Hepatic stellate cell (primary cell): ENCODE measurements around the gene AGPAT1.
"Not testable (repeated sequence)": the region's sequence is repeated elsewhere in the genome, so short reads cannot be mapped to it uniquely, and the experiment has no call there.

ENCODE experiments used
- DNase-seq: peaks from one replicate; pipeline ENCODE4 v3.0.0; 2011; ENCODE audit warnings: low spot score

AGPAT1 gene, protein sequence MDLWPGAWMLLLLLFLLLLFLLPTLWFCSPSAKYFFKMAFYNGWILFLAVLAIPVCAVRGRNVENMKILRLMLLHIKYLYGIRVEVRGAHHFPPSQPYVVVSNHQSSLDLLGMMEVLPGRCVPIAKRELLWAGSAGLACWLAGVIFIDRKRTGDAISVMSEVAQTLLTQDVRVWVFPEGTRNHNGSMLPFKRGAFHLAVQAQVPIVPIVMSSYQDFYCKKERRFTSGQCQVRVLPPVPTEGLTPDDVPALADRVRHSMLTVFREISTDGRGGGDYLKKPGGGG

DNA sequence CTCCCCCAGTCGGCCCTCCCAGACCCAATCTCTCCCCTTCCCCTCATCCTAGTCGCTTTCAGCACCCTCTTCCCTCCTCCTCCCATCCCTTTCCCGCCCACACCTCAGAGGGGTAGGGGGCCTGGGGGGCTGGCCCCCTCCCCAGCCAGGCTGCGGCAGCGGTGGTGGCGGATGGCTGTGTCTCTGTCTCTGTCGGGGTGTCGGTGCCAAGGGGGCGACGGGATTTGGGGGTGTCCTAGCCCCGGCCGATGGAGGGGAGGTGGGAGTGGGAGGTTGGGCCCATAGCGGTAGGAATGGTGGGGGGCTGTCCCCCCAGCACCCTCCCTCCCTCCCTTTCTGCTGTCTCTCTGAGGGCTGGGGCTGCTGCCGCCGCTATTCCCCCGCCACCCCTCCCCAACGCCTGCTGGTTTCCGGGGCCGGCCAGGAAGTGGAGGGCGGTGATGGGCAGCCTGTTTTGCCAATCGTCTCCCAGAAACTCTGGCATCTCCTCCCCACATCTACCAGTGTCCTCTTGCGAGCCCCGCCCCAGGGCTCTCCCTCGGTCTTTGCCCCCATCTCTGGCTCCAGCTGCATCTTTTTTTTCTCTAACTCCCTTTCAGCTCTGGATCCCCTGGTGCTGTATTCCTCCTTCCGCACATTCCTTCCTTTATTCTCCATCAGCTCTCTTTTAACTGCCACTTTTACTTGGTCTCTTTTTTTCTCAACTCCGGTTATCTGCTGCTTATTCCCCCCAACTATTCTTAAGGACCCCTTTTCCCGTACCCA lies at the start of gene AGPAT1:
Gene AGPAT1, minus strand, starts transcription at position 374 of the 765 bp plus-strand sequence. CDS start 4,588 bp downstream, outside the sequence.
- DNase-seq: peak; percentile 98

DNA sequence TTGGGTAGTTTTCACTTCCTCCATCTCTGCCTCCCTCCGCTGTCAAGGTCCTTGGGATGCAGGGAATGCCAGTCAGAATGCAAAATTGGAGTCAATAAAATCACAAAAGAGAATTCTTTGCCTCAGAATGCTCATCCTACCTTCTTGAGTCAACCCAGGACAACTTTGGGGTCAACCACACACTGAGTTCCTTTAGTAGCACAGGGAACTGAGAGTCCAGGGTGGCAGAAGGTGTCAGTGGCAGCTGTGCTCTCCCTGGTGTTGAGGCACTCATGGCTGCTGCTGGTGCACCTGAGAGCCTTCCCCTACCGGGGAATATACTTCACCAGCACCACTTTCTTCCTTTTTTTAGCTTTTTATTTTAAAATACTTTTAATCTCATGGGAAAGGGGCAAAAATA lies 48.8 kb upstream of the AGPAT1 start:
- DNase-seq: no peak

DNA sequence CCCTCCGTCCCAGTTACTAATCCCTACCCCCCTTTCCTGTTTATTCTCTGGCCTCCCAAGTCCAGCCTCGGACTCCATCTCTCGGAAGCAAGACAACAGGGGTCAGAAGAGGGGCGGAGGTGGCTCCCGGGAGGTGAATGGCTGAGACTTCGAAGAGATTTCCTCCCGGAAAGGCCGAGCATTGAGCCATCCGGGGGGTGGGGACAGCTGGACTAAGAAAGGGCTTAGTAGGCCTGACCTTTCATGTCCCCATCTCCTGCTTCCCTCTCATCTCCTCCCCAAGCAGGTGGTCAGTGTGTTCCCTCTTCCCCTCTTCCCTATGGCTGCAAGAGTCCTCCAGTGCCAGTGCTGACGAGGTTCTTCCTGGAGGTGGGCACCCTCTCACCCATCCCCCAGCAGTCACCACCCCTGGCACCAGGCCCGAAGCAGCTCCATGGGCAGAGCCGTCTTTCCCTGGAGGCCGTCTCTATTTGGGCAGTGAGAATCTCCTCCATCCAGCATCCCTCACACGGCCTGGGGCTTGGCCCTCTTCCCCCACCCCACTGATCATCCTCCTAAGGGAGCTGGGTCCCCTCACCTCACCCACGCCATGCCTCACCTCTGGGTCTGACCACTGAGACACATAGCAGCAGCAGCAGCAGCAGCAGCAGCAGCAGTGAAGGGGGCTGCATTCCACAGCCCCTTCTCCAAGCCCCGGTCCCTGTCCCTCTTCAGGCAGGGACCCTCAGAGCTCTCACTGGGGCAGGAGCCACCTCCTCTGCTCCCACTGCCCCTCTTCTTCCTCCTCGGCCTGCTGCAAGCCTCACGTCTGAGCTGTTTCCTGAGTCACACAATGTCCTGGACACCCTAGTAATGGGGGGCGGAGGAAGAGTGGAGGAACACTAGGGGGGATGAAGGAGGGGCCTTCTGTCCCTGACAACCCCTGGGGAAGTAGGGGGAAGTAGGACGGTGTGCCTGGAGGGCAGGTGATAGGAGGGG lies 47.7 kb upstream of the AGPAT1 start, which contains the start of gene NOTCH4:
Gene NOTCH4, minus strand, starts transcription at position 810 of the 978 bp plus-strand sequence. Its CDS starts 139 bp downstream, at position 671.
- DNase-seq: no peak

DNA sequence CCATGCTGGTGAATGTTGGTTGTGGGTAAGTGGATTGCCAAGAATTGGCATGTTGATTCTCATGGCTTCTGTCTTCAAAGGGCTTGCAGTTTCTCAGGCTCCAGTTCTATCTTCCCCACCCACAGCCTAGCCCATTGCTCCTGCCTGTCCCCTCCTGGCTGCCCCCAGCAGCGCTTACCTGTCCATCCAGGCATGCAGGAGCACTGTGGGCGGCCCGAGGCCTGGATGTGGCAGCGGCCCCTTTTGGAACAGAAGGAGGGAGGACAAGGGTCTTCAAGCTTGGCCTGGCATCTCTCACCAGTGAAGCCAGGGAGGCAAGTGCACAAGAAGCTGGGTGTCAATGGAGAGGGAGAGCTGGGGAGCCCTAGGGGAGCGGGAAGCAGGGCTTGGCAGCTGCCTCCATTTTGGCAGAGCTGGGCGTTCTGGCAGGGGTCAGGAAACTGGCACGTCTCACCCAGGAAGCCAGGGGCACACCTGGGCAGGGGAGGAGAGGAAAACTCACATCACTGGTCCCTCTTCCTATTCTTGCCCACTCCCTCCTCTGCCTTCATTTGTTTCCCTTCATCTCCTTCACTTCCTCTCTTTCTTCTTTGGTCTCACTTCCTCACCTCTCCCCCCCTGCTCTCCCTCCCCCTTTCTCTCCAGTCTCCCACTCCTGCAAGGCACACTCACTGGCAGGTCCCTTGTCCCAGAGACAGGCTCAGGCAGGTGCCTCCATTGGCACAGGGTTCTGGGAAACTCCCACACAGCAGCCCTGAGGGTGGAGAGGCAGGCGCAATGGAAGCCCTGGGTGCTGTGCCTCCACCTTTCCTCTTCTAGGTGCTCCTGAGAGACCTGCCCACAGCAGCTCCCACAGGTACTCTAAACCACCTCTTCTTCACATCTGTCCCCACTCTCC lies 46.7 kb upstream of the AGPAT1 start:
- DNase-seq: no peak

DNA sequence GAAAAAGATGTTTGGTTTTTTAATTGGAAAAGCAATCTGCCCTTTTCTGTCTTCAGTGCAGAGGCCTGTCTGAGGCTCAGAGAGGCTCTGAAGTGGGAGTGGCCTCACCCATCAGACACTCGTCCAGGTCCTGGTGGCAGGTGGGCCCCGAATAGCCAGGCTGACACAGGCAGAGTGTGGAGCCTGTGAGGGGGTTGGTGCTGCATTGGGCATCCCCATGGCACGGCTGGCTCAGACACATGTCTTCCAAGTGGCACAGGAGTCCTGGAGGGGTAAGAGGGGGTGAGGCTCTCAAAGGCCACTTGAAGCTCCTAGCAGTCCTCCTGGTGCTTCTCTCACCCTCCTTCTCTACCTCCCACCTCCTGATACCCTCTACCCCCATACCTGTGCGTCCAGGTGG lies 44.1 kb upstream of the AGPAT1 start:
- no peak for DNase-seq

DNA sequence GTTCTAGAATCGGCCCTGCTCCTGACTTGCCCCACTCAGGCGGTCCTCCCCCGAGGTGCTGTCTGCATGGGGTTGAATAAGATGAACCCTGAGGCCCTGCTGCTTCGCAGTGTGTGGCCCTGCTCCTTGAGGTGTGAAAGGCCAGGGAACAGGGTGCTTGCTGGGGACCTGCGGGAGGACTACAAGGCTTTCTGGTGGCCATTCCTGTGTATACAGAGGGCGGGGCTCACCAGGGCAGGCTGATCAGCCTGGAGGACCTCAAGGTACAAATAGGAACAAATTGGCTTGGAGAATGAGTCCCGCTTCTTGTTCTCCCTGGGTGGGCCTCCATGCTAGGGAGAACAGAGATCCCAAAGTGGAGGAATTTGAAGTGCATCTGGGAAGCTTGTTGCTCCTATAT lies 42.3 kb upstream of the AGPAT1 start:
- DNase-seq: no peak

DNA sequence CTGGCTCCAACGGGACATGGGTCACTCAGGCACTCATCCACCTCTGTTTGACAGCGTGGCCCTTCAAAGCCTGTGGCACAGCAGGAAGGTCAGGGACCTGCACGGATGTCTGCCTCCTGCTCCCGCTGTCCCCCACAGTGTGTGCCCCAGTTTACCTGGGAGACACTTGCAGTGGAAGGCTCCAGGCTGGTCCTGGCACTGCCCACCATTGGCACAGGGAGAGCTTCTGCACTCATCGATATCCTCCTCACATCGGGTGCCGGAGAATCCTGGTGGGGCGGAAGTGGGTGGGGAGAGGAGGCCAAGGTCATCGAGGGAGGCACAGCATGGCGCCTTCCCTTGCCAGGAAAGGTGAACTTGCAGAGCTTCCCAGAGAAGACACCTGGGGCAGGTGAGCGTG lies 41.1 kb upstream of the AGPAT1 start:
- DNase-seq: no peak

DNA sequence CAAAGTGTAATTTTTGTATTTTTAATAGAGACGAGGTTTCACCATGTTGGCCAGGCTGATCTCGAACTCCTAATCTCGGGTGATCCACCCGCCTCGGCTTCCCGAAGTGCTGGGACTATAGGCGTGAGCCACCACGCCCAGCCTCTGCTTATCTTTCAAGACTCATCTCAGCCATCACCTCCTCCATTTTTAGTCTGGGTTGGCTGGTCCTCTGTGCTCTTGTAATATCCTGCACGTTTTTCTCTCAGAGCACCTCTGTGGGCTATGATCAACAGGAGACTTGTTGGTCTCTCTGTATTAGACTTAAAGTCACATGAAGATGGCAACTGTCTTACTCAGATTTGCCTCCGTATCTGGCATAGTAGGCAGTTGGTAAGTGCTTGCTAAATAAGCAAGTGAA lies 40.4 kb upstream of the AGPAT1 start:
- no peak for DNase-seq

DNA sequence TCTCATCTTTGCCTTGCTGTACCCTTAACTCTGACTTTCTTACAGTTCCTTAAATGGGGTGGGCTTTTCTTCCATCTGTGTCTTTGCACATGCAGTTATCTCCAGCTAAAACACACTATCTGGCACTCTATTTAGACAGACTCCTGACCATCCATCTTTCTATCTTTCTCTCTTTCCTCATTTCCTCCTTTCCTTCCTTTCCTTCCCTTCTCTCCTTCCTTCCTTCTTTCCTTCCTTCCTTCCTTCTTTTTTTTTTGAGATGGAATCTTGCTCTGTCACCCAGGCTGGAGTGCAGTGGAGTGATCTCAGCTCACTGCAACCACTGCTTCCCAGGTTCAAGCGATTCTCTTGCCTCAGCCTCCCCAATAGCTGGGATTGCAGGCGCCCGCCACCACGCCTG lies 39.7 kb upstream of the AGPAT1 start:
- DNase-seq: no peak

DNA sequence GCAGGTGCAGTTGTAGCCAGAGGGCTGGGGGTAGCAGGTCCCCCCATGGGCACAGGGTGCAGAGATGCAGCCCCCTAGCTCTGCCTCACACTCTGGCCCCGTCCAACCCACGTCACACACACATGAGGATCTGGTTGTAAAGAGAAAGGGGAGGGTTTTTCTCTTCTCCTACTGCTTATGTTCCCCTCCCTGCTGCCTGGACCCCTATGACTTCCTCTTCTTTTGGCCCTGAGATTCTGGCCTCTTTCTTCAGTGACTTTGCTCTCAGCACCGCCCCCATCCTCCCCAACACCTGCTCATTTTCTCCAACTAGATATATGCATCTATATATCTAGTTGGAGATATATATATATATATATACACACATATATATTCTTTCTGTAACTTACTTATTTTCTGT lies 38.2 kb upstream of the AGPAT1 start:
- no peak for DNase-seq

DNA sequence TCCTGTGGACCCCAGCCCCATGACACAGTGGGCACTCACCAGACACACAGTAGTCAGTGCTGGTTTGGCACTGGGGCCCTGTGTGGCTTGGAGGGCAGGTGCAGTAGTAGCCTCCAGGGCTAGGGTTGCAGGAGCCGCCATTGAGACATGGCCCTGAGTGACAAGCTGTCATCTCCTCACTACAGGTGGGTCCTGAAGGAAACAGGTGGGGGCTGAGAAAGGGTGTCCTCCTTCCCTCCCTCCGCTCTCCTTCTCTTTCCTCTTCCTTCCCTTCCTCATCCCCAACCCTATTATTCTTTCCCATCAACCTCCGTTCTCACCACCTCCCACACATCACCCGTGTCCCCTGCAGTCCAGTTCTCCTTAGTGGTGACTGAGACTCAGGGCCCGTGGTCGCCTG lies 37.8 kb upstream of the AGPAT1 start:
- DNase-seq: no peak

DNA sequence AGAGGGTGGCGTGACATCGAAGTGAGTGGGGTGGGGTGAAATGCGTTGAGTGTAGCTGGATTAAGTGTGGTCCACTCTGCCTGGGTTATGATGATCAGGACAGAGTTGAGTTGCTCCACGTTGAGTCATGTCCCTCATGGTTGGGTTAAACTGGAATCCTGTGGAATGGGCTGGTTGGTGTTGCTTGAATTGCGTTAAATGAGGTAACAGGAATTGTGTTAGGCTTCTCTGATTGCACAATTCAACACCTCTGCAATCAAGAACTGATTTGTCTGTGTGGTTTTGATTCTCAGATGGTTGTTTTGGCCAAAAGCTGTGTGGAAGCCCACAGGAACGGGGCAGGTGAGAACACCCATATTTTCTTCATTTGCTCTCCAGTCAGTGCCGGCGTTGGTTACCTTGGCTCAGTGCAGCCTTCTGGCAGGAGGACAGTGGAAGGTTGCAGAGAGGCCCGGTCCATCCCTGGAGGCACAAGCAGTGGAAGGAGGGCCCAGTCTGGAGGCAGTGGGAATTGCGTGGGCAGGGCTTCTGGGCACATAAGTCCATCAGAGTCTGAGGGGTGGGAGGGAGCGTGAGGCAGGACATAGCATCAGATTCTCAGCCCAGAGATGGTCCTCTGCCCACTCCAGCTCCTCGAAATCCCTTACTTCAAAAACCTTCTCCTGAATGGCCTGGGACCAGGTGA lies 36.3 kb upstream of the AGPAT1 start:
- DNase-seq: no peak

DNA sequence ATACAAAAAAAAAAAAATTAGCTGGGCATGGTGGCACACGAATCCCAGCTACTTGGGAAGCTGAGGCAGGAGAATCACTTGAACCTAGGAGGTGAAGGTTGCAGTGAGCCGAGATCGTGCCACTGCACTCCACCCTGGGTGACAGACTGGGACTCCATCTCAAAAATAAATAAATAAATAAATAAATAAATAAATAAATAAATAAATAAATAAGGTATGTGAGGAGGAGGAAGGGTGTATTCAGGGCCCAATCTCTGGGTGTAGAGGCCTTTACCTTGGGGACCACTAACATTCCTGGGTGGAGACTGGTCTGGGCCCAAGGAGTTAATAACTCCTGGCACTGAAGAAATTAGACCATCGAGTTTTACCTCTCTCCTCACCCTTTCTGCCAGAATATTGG lies 35.5 kb upstream of the AGPAT1 start:
- not testable (repeated sequence) for DNase-seq

DNA sequence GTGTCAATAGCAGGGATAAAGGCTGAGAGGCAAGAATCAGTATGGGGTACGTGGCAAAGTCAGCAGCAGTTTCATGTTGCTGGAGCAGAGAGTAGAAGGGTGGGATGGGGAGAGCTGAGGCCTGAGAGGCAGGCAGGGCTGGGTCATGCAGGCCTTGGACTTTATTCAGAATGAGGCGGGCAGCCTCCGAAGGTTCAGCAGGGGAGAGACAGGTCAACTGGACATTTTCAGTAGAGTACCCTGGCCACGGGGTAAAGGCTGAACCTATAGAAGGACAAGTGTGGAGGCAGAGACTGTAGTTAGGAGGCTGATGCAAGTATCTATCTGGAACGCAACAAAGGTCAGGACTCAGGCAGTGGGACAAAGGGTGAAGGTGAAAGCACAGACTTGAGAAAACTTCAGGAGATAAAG lies 34.3 kb upstream of the AGPAT1 start:
- no peak for DNase-seq

DNA sequence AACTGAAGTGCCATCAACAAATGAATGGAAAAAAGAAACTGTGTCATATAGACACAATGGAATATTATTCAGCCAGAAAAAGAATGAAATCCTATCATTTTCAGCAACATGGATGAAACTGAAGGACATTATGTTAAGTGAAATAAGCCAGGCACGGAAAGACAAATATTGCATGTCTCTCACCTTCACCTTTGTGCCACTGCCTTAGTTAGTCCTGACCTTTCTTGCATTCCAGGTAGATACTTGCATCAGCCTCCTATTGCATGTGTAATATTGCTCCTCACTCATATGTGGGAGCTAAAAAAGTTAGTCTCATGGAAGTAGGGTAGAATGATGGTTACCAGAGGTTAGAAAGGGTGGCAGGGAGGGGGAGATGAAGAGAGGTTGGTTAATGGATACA lies 33.1 kb upstream of the AGPAT1 start:
- no peak for DNase-seq

DNA sequence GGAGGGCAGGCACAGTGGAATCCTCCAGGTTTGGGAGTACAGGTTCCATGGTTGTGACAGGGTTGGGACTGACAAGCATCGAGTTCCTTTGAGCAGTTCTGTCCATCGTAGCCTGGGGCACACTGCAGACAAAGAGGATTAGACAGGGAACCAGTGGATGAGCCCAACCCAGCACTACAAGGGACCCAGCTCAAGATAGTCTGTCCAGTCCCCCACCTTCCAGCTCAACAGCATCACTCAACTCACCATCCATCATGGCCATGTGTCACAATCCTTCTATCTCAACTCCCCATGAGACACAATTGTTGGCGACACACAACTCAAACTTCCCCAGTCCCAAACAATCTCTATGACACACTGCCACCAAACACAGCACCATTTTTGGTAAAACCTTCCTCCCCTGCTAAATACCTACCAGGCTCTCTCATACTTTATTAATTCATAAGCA lies 28.4 kb upstream of the AGPAT1 start:
- DNase-seq: no peak

DNA sequence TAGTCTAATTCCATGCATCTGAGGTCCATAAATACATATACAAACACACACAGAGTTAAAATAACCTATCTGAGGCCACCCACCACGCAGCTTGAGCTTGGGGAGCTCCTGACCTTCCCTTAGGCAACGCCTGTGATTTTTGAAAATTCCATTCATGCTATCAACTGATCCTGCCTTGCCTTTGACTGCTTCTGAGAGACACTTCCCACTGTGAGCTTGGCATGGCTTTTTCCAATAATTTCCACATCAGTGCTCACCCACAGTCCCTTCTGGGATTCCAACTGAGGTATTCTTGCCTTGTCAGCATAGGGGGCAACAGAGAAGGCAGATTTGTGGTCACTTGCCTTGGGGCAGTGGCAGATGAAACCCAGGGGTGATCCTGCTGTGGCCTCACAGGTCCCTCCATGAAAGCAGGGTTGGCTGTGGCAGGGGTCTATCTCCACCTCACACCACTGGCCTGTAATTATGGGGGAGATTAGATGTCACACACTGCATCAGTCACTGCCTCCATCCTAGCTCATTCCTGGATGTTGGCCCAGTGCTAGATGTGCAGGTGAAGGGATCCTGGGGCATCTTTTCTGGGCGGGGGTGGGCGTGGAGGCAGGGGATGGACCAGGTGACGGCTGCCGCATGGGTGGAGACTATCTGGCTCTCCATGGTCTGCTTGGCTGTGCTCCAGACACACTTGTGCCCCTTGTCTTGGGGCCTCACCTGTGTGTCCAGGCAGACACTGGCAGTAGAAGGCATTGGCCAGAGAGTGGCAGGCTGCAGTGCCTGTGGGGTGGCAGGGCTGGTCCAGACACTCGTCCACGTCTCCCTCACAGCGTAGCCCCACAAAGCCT lies 27.8 kb upstream of the AGPAT1 start:
- DNase-seq: no peak

DNA sequence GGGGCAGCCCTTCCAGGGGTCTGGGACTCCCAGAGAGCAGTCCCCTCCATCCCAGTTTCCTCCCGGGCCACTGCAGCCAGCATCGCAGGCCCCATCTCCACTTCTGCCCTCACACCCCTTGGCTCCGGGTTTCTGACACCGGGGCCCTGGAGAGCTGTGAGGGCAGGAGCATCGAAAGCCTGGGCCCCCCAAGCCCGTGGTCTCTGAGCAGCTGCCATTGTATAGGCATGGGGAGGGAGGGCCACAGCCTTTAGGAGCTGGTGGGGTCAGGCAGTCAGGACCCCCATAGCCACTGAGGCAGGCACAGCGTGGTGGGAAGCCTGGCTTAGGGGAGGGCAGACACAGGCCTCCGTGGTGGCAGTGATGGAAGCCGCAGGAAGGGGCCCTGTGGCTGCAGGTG lies 26.3 kb upstream of the AGPAT1 start:
- no peak for DNase-seq

DNA sequence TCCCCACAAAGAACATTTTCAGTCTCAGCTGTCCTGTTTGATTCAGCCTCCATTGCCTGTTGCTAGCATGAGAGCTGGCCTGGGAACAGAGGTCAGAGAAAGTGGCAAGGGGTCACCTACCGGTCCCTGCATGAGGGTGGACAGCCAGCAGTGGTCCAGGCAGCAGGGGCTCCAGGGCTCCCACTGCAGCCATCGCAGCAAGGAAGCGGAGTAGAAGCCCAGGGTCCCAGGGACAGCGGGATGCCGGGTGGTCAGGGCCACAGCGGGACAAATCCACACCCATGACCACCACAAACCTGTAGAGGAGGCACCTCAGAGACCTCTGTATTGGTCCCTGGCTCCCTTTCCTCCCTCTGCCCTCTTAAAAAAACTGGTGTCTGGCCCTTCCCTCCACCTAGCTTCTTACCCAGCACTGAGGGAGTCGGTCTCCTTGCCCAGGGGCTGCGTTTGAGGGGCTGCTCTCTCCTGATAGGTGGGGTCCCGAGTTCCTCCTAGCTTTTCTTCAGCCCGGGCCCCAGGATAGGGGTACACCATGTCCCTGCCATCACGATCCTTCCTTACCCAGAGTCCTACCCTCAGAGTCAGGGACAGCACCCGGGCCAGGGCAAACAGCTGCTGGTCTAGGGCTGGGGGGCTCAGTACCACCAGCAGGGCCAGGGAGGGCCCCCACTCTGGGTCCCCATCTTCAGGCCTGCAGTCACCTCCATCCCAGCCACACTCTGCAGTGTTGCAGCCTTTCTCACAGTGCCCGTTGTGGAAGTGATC lies 25.0 kb upstream of the AGPAT1 start:
- DNase-seq: no peak
